Colon (tissue), 2 donors: ENCODE results near the gene TPX2.

Experiments used
- FAIRE-seq: peaks from 2 replicates; lab custom pipeline; 2012; peaks lifted over from hg19 to GRCh38; lab: Jason Lieb, UNC
- donor health status: control.
- donor health status: control.

TPX2 gene, protein sequence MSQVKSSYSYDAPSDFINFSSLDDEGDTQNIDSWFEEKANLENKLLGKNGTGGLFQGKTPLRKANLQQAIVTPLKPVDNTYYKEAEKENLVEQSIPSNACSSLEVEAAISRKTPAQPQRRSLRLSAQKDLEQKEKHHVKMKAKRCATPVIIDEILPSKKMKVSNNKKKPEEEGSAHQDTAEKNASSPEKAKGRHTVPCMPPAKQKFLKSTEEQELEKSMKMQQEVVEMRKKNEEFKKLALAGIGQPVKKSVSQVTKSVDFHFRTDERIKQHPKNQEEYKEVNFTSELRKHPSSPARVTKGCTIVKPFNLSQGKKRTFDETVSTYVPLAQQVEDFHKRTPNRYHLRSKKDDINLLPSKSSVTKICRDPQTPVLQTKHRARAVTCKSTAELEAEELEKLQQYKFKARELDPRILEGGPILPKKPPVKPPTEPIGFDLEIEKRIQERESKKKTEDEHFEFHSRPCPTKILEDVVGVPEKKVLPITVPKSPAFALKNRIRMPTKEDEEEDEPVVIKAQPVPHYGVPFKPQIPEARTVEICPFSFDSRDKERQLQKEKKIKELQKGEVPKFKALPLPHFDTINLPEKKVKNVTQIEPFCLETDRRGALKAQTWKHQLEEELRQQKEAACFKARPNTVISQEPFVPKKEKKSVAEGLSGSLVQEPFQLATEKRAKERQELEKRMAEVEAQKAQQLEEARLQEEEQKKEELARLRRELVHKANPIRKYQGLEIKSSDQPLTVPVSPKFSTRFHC

GRCh38 chr20:31738729-31739549 is at the start of gene TPX2:
TPX2 (plus strand) TSS chr20:31739290; CDS start chr20:31757477, 18,187 bp downstream.
- no peak for FAIRE-seq

GRCh38 chr20:31690124-31690666 is 48.9 kb upstream of the TPX2 start:
- no peak for FAIRE-seq

GRCh38 chr20:31691646-31692275 is 47.3 kb upstream of the TPX2 start:
- FAIRE-seq: no peak

- FAIRE-seq: no peak
Measured at GRCh38 chr20:31693402-31693801, 45.7 kb upstream of the TPX2 start.

GRCh38 chr20:31693987-31694661 is 45.0 kb upstream of the TPX2 start:
- no peak for FAIRE-seq

GRCh38 chr20:31694842-31695593 is 44.1 kb upstream of the TPX2 start:
- no peak for FAIRE-seq

DNA sequence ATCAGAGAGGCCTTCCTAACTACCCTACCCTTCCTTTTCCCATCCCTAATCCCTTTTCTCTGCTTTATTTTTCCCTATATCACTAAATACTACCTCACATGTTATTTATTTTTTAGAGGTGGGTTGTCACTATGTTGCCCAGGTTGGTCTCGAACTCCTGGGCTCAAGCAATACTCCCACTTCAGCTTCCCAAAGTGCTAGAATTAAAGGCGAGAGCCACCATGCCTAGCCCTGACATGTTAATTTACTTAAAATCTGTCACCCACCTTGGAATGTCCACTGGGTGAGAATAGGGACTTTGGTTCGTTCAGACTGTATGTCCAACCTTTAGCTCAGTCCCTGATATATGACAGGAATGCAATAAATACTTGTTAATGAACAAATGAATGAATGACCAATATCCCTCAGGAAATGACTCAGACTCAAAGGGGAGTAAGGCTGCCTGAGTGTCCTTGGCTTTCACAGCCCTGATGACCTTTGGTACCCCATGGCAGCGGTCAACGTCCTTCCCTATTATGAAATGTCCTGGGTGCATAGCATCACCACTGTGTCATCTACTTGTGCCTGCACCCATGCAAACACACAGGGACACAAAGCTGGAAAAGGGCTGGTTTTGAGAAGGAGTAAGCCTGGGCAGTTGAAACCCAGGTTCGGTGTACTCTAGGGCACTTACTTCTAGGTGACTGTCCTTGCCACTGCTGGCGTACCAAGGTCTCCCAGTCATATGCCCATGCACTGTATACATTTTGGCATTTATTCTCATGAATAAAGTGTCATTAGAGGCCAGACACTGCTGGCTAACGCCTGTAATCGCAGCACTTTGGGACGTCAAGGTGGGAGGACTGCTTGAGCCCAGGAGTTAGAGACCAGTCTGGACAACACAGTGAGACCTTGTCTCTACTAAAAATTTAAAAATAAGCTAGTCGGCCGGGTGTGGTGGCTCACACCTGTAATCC is 43.0 kb upstream of the TPX2 start:
- FAIRE-seq: no peak

- no peak for FAIRE-seq
Measured at GRCh38 chr20:31698243-31698802, 40.8 kb upstream of the TPX2 start.

DNA sequence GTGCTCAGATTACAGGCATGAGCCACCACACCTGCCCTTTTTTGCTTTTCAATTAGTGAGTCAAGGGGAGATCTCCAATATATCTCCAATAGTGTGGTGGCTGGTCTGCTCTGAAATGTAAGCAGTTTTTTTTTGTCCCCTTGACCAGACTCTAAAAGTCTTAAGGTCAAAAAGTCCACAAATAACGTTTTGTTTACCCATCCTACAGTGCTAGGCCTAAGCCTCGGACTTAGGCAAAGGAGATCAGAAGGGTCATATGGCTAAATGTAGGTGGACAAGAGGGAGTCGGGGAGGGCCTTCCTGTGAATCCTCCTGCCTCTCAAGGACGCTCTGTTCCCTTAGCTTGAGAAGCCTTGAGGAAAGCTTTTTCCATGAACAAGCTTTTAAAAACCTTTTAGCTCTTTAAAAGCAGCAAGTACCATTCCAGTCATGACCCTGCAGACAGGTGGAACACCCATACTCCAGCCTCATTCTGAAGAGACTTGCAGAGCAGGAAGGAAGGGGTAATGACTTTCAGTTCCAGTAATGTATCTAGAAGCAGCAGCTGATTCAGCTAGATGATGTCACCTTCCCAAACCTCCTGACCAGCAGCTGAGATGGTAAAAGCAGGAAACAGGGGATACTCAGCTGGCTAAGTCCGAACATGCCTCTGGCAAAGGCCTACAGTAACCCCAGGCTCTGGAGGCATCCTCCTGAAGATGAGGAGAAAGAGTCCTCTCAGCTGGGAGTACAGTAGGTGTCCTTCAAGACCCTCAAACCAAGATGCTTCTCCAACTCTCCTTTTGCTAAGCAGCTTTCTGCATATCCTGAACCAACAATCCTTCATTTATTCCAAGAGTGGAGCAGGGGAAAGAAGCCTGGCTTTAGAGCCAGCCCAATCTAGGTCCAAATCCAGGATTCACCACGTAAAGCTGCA is 40.0 kb upstream of the TPX2 start:
- FAIRE-seq: no peak

DNA sequence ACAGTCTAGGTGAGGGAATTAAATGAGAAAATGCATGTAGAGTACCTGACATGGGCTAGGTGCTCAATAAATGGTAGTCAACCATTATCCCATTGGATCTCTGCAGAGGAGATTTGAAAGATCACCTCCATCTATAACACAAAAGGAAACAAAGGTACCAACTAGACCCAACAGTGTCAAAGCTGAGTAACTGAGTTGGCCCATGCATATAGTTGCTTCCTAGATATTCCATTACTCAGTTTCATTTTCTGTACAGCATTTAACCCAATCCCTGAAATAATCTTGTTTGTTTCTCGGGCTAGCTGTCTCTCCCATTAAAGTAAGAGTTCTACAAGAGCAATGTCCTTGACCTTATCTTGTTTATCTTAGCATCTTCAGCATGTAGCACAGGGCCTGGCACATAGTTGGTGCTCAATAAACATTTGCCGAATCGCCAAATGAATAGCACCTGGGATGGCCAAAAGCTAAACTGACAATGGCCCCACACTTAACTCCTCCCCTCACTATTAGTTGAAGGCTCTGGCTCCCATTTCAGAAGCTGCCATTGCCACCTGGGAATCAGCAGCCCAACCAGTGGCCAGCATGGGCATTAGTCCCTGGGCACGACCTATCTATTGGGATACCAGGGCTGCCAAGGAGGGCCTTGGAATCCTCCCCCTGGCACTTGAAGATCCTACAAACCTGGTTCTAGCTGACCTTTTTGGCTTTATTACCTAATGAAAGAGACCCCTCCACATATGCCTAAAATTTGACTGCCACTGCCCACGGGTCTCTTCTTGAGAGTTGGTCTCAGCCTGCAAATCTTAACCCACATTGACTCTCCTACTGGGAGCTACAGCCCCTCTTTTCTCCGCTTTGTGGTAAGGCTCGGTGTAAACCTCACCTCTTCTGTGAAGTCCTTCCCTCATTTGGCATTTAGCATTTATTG is 39.0 kb upstream of the TPX2 start:
- FAIRE-seq: no peak

- no peak for FAIRE-seq
Measured at GRCh38 chr20:31700747-31701146, 38.3 kb upstream of the TPX2 start.

DNA sequence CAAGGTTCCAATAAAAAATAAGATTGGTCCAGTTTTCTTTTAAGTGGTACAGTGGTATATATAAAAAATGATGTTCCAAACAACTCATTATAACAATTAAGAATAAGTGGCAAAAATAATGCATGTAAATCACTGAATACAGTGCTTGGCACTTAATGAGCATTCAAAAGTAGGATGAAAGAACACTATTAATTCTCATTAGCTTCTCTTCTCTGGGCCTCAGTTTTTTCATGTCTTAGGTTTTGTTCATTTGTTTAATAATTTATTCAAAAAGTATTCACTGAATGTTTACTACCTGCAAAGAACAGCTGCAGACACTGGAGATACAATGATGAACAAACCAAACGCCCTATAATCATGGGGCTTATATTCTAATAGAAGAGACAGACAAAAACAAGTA is 37.5 kb upstream of the TPX2 start:
- FAIRE-seq: no peak

DNA sequence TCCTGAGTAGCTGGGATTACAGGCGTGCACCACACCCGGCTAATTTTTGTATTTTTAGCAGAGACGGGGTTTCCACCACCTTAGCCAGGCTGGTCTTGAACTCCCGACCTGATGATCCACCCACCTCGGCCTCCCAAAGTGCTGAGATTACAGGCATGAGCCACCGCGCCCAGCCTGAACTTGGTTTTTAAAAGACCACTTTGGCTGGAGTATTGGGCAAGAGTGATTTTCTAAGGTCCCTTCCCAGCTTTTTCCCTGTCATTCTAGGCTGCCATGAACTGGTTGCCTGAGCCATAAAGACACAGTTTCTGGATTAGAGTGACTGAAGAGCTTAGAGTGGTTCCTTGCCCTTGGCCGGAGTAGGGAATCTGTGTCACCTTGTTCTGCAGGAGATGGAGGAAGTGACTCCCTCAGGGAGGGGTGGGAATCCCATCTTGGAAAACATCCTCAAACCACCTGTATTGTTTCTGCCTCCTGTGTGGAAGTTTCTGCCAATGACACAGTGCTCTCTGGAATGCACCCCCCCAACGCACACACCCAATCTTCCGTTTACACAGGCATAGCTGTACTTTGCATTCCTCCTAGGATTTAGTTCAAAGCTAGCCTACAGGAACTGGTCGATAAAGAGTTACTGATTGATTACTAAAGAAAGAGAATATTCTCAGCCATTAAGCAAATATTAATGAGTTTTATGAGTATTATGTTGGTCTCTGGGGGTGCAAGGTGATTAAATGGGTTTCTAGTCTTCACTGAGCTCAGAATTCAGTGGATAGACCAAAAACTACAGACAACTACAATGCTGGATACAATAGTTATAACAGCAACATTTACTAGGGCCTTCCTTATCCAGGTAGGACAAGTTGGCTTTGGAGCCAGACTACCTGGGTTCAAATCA is 34.6 kb upstream of the TPX2 start:
- no peak for FAIRE-seq

DNA sequence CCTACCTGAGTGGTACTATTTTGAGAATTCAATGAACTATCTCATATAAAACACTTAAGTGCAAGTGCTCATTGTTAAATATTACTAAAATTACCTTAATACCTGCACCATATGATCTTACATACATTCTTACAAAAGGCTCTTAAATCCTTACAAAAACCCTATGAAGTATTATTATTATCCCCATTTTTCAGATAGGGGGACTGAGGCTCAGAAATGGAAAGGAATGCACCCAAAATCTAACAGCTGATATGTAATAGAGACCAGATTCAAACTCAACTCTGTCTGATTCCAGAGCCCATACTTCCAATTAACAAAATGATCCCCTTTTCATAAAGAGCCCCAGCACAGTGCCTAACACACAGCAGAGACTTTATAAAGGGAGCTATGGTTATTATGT is 33.9 kb upstream of the TPX2 start:
- FAIRE-seq: no peak
